ENCODE results near the gene SRP72. TPM values are rescaled to one million over a fixed set of nuclear protein-coding genes. Genes with fewer than 3 reads are reported as not detected.
A peak's percentile ranks its signal among the peaks of the same experiment; 100 is the strongest.

Gene SRP72
- total and polyA plus RNA-seq, 2 donors (not counting 1 experiment from before 2014, with no cell fraction given) = 51.9 to 111 TPM

GRCh38 chr4:56433280-56433679 is 34.1 kb upstream of the SRP72 start:
- no peak overlapping the region for H2AFZ ChIP-seq (ENCODE audit: insufficient read depth, low read depth, low read length, poor library complexity, severe bottlenecking)
- H3K27me3 Mint-ChIP-seq = no peaks in the 10 kb centered on the region
- H3K4me1 ChIP-seq (ENCODE audit: control insufficient read depth in 2 of 2, insufficient read depth in 2 of 2, low read length in 2 of 2) = peaks cover 16 to 22% of the 10 kb centered on the region in 2 donors
- H3K27ac Mint-ChIP-seq = no peak overlapping the region
- TF ChIP-seq, protein P1, sequence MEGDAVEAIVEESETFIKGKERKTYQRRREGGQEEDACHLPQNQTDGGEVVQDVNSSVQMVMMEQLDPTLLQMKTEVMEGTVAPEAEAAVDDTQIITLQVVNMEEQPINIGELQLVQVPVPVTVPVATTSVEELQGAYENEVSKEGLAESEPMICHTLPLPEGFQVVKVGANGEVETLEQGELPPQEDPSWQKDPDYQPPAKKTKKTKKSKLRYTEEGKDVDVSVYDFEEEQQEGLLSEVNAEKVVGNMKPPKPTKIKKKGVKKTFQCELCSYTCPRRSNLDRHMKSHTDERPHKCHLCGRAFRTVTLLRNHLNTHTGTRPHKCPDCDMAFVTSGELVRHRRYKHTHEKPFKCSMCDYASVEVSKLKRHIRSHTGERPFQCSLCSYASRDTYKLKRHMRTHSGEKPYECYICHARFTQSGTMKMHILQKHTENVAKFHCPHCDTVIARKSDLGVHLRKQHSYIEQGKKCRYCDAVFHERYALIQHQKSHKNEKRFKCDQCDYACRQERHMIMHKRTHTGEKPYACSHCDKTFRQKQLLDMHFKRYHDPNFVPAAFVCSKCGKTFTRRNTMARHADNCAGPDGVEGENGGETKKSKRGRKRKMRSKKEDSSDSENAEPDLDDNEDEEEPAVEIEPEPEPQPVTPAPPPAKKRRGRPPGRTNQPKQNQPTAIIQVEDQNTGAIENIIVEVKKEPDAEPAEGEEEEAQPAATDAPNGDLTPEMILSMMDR (IDR thresholded peaks at IDR 0.05) = no peak
- TF ChIP-seq EZH2 (IDR thresholded peaks at IDR 0.05; ENCODE audit: borderline replicate concordance, insufficient read depth, low read depth, low read length, poor library complexity, severe bottlenecking) = no peak
- intact Hi-C loops (cut with micrococcal nuclease) = no loop called here
- DNase-seq (no peak), ATAC-seq (ENCODE audit: low read depth) (no peak)
- H3K27ac ChIP-seq (ENCODE audit: low read length in 2 of 2) = no peak overlapping the region
- H3K9ac ChIP-seq (ENCODE audit: low read length) = no peak overlapping the region
- no peaks in the 10 kb centered on the region for H3K27me3 ChIP-seq (replicated peaks in 1 of 4; ENCODE audit: control extremely low read depth in 1 of 4, control insufficient read depth in 3 of 4, insufficient read depth in 4 of 4, low read length in 3 of 4)
- CTCF ChIA-PET = interaction anchor here (0.7 kb wide), 1 partner anchor 111 kb away, joined by 9 read pairs; no protein-coding TSS in a partner anchor
- peak overlapping the region; percentile 38 for H3K4me3 Mint-ChIP-seq
- peaks cover 73% of the 10 kb centered on the region for H3K79me2 ChIP-seq (ENCODE audit: control insufficient read depth, insufficient read depth, low read length)
- peak overlapping the region; percentile 87 for H3K4me2 ChIP-seq (replicated peaks; ENCODE audit: low read depth, low read length, poor library complexity, severe bottlenecking)
- H4K20me1 ChIP-seq (ENCODE audit: control insufficient read depth, insufficient read depth, low read length, poor library complexity, severe bottlenecking) = no peaks in the 10 kb centered on the region
- no peaks in the 10 kb centered on the region for H3K9me3 Mint-ChIP-seq (ENCODE audit: insufficient read depth)
- H3K4me1 Mint-ChIP-seq = peaks cover 24% of the 10 kb centered on the region
- no peak overlapping the region for H3K4me3 ChIP-seq (ENCODE audit: control extremely low read depth in 1 of 5, extremely low read depth in 1 of 5, insufficient read depth in 1 of 5, low read depth in 2 of 5, low read length in 4 of 5)
- H3K9me3 ChIP-seq (ENCODE audit: control extremely low read depth in 1 of 3, control insufficient read depth in 2 of 3, insufficient read depth in 1 of 3, low read length in 2 of 3) = no peaks in the 10 kb centered on the region
- POLR2A ChIA-PET = no interaction called here
- no peaks in the 10 kb centered on the region for H3K36me3 ChIP-seq (replicated peaks in 1 of 2; ENCODE audit: control extremely low read depth in 1 of 2, control insufficient read depth in 1 of 2, extremely low read depth in 1 of 2, insufficient read depth in 2 of 2, low read length in 1 of 2)

GRCh38 chr4:56434599-56435139 is 32.7 kb upstream of the SRP72 start:
- ATAC-seq (ENCODE audit: low read depth) (no peak), DNase-seq (no peak)
- Histone ChIP-seq H3K36me3 (replicated peaks in 1 of 2; ENCODE audit: control extremely low read depth in 1 of 2, control insufficient read depth in 1 of 2, extremely low read depth in 1 of 2, insufficient read depth in 2 of 2, low read length in 1 of 2) (no peaks in the 10 kb centered on the region), H3K27ac (ENCODE audit: low read length in 2 of 2) (peak overlapping the region; percentile 77 to 83), H3K79me2 (ENCODE audit: control insufficient read depth, insufficient read depth, low read length) (peaks cover 84% of the 10 kb centered on the region), H3K27me3 (replicated peaks in 1 of 4; ENCODE audit: control extremely low read depth in 1 of 4, control insufficient read depth in 3 of 4, insufficient read depth in 4 of 4, low read length in 3 of 4) (no peaks in the 10 kb centered on the region), H3K9ac (ENCODE audit: low read length) (peak overlapping the region; percentile 81), H3K4me1 (ENCODE audit: control insufficient read depth in 2 of 2, insufficient read depth in 2 of 2, low read length in 2 of 2) (peaks cover 16 to 22% of the 10 kb centered on the region in 2 donors), H2AFZ (ENCODE audit: insufficient read depth, low read depth, low read length, poor library complexity, severe bottlenecking) (peak overlapping the region; percentile 97), H3K4me2 (replicated peaks; ENCODE audit: low read depth, low read length, poor library complexity, severe bottlenecking) (peak overlapping the region; percentile 87), H4K20me1 (ENCODE audit: control insufficient read depth, insufficient read depth, low read length, poor library complexity, severe bottlenecking) (no peaks in the 10 kb centered on the region), H3K4me3 (ENCODE audit: control extremely low read depth in 1 of 5, extremely low read depth in 1 of 5, insufficient read depth in 1 of 5, low read depth in 2 of 5, low read length in 4 of 5) (peak overlapping the region; percentile 28 to 97 (median 87)), H3K9me3 (ENCODE audit: control extremely low read depth in 1 of 3, control insufficient read depth in 2 of 3, insufficient read depth in 1 of 3, low read length in 2 of 3) (no peaks in the 10 kb centered on the region)
- peaks cover 26% of the 10 kb centered on the region for H3K4me1 Mint-ChIP-seq
- TF ChIP-seq, protein P1 (IDR thresholded peaks at IDR 0.05) = no peak
- no peaks in the 10 kb centered on the region for H3K27me3 Mint-ChIP-seq
- ChIA-PET POLR2A (interaction anchor here (0.9 to 4.4 kb wide), 5 partner anchors 33 to 543 kb away, joined by 3 to 35 read pairs (median 10); partner anchors contain the start of genes AASDH, NOA1 and SRP72), CTCF (interaction anchor here (0.8 to 4.5 kb wide), 5 partner anchors 10 to 473 kb away, joined by 3 to 62 read pairs (median 9); partner anchors contain the start of genes AASDH and REST)
- H3K9me3 Mint-ChIP-seq (ENCODE audit: insufficient read depth) = no peaks in the 10 kb centered on the region
- H3K27ac Mint-ChIP-seq = peak overlapping the region; percentile 99
- peak overlapping the region; percentile 96 for H3K4me3 Mint-ChIP-seq
- WGBS (ENCODE audit: insufficient coverage) = 0% methylated on average over 13 of the region's 15 CpGs
- intact Hi-C loops (cut with micrococcal nuclease) = loop anchor here (1.0 kb wide), 6 partner anchors 33 to 543 kb away; partner anchors contain the start of genes AASDH, NOA1, REST and SPINK2
